MM.1S (cell line): ENCODE measurements around the gene ABCA13.

Source experiments
- CTCF ChIP-seq: fragments of 300-600 bp; sonication (generic); IDR thresholded peaks from 2 replicates; pipeline ENCODE4 v1.5.1; 2016; ENCODE audit warnings: antibody characterized with exemption, low read length, mixed read lengths
- EZH2 ChIP-seq: fragments of 300-600 bp; sonication (generic); optimal IDR thresholded peaks from 2 replicates; pipeline ENCODE3; 2017; ENCODE audit warnings: low read depth, mild to moderate bottlenecking, antibody characterized with exemption, low read length, mixed read lengths
- EZH2phosphoT487 ChIP-seq: fragments of 300-600 bp; sonication (generic); IDR thresholded peaks from 2 replicates; pipeline ENCODE4 v1.6.1; 2018; ENCODE audit warnings: antibody characterized with exemption, low read length

GRCh38 chr7:48551652-48552051, 380.4 kb downstream of the ABCA13 start:
- no peak for TF ChIP-seq CTCF
- no peak for TF ChIP-seq EZH2
- TF ChIP-seq EZH2phosphoT487: no peak
